Measurements from ENCODE around the gene STRN4.
"Not testable (repeated sequence)": the region's sequence is repeated elsewhere in the genome, so short reads cannot be mapped to it uniquely, and the experiment has no call there.

GRCh38 chr19:46777956-46778645, 31.9 kb upstream of the STRN4 start:
- not testable (repeated sequence) for TF ChIP-seq ZNF274 (IDR thresholded peaks at IDR 0.05; ENCODE audit: low read depth, low read length); YY1 (IDR thresholded peaks at IDR 0.05; ENCODE audit: insufficient read depth, insufficient read length); SUZ12 (IDR thresholded peaks at IDR 0.05; ENCODE audit: extremely low read depth, insufficient read depth, insufficient read length)
